Measurements from ENCODE around the gene SKA1.
"Not testable (repeated sequence)": the region's sequence is repeated elsewhere in the genome, so short reads cannot be mapped to it uniquely, and the experiment has no call there.

Gene SKA1

GRCh38 chr18:50432915-50433314 is 58.1 kb downstream of the SKA1 start:
- DNase-seq: no peak

- not testable (repeated sequence) for DNase-seq
Observed at GRCh38 chr18:50436742-50437141, 61.9 kb downstream of the SKA1 start.

GRCh38 chr18:50439460-50440015 is 64.7 kb downstream of the SKA1 start:
- no peak for DNase-seq

- DNase-seq: no peak
Observed at GRCh38 chr18:50441016-50441415, 66.2 kb downstream of the SKA1 start.

GRCh38 chr18:50441501-50441900 is 66.7 kb downstream of the SKA1 start:
- no peak for DNase-seq

Data from HCEC 1CT (cell line).